Activated B cell treated with CpG ODN at 0.5 μM for 24 hours (primary cell): ENCODE data around the gene SLC32A1. TPM values are rescaled to one million over a fixed set of nuclear protein-coding genes. Genes with fewer than 3 reads are reported as not detected.

Experiments
- ATAC-seq: fragments of 200-7000 bp; cut with Tn5 transposase; one replicate; pipeline ENCODE4 v1.10.0; 2021; ENCODE audit warnings: low read depth, mild to moderate bottlenecking, moderate library complexity
- CTCF ChIA-PET: fragments of 350-600 bp; sonication (Branson Sonifier 250); formaldehyde crosslinking; loops from one replicate; lab custom pipeline; 2021; ENCODE audit warnings: antibody characterized with exemption; lab: Charles Lee
- POLR2A ChIA-PET: fragments of 350-600 bp; sonication (Branson Sonifier 250); formaldehyde crosslinking; loops from one replicate; lab custom pipeline; 2021; ENCODE audit warnings: antibody characterized with exemption; lab: Charles Lee
- DNase-seq: peaks from one replicate; pipeline ENCODE4 v3.0.0; 2022
- H3K27ac Mint-ChIP-seq: one replicate; pipeline ENCODE4 v1.8.0; 2020; ENCODE audit warnings: mixed read lengths
- H3K27me3 Mint-ChIP-seq: one replicate; pipeline ENCODE4 v1.8.0; 2021; ENCODE audit warnings: mixed read lengths
- H3K36me3 Mint-ChIP-seq: one replicate; pipeline ENCODE4 v1.8.0; 2021; ENCODE audit warnings: low read depth, mixed read lengths
- H3K4me1 Mint-ChIP-seq: one replicate; pipeline ENCODE4 v1.8.0; 2021; ENCODE audit warnings: mixed read lengths
- H3K4me3 Mint-ChIP-seq: one replicate; pipeline ENCODE4 v1.8.0; 2020; ENCODE audit warnings: mild to moderate bottlenecking, mixed read lengths
- H3K9me3 Mint-ChIP-seq: one replicate; pipeline ENCODE4 v1.8.0; 2020; ENCODE audit warnings: mixed read lengths
- intact Hi-C: fragments of 100-400 bp; cut with micrococcal nuclease; formaldehyde crosslinking; loops from one replicate; pipeline ENCODE4 v1.15.1; 2024
- total RNA-seq: library from RNA; stranded (reverse); gene quantifications from 2 replicates; pipeline ENCODE4 v1.2.3, GENCODE V29; 2022
- TF ChIP-seq, protein P1 (sequence below): fragments of 200-600 bp; IDR thresholded peaks from one replicate; pipeline ENCODE4 v1.8.0; 2022; ENCODE audit warnings: antibody characterized with exemption, mild to moderate bottlenecking

The SLC32A1 gene
- total RNA-seq, 1 donor from 2014 or later, result not detected

DNA sequence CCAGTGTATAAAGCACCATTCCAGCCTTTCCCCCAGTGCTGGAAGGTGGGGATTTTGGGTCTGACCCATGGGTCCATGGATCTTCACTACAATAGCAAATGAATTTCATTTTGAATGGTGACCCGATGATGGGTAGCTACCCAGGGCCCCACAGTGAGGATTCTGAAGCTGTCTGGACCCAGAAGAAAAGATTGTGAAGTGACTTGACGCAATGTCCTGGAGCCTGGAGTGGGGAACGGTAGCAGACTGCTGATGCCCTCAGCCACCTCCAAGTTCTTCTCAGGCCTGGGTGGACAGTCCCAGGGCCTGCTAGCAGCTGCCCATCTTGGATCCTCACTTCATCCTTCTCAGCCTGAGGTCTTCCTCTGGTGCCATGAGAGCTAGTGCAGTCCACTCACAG, 23.4 kb upstream of the SLC32A1 start:
- no peak for ATAC-seq
- Mint-ChIP-seq H3K9me3 (no peaks in the 10 kb centered on the region), H3K4me3 (no peak overlapping the region), H3K36me3 (no peaks in the 10 kb centered on the region), H3K27ac (no peak overlapping the region), H3K27me3 (peaks cover 31% of the 10 kb centered on the region), H3K4me1 (no peaks in the 10 kb centered on the region)
- intact Hi-C loops, result no loop called here
- CTCF ChIA-PET, result no interaction called here
- no peak for DNase-seq
- TF ChIP-seq, protein P1, sequence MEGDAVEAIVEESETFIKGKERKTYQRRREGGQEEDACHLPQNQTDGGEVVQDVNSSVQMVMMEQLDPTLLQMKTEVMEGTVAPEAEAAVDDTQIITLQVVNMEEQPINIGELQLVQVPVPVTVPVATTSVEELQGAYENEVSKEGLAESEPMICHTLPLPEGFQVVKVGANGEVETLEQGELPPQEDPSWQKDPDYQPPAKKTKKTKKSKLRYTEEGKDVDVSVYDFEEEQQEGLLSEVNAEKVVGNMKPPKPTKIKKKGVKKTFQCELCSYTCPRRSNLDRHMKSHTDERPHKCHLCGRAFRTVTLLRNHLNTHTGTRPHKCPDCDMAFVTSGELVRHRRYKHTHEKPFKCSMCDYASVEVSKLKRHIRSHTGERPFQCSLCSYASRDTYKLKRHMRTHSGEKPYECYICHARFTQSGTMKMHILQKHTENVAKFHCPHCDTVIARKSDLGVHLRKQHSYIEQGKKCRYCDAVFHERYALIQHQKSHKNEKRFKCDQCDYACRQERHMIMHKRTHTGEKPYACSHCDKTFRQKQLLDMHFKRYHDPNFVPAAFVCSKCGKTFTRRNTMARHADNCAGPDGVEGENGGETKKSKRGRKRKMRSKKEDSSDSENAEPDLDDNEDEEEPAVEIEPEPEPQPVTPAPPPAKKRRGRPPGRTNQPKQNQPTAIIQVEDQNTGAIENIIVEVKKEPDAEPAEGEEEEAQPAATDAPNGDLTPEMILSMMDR, result no peak
- POLR2A ChIA-PET, result no interaction called here

DNA sequence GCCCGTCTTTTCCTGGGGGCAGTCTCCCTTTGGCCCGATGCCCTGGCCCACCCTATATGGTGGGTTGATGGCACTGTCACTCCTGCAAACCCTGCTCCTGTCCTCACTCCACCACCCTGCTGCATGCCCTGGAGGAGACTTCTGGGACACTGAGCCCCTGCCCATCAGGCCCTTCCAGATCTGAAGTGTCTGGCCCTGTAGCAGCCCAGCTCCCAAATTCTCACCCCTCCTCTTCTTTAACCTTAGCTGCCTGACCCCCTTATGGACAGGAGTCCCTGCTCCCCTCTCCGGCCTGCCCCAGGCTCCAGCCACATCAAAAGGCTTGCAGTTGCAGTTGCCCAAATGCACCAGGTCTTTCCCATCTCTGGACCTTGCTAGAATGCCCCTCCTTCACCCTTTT, 20.8 kb upstream of the SLC32A1 start:
- no peak overlapping the region for H3K27ac Mint-ChIP-seq
- no peaks in the 10 kb centered on the region for H3K4me1 Mint-ChIP-seq
- no peaks in the 10 kb centered on the region for H3K36me3 Mint-ChIP-seq
- intact Hi-C loops, result no loop called here
- CTCF ChIA-PET, result no interaction called here
- H3K9me3 Mint-ChIP-seq, result no peaks in the 10 kb centered on the region
- POLR2A ChIA-PET, result no interaction called here
- H3K4me3 Mint-ChIP-seq, result no peak overlapping the region
- ATAC-seq (no peak), DNase-seq (no peak)
- H3K27me3 Mint-ChIP-seq, result peaks cover 37% of the 10 kb centered on the region
- TF ChIP-seq, protein P1, result no peak

DNA sequence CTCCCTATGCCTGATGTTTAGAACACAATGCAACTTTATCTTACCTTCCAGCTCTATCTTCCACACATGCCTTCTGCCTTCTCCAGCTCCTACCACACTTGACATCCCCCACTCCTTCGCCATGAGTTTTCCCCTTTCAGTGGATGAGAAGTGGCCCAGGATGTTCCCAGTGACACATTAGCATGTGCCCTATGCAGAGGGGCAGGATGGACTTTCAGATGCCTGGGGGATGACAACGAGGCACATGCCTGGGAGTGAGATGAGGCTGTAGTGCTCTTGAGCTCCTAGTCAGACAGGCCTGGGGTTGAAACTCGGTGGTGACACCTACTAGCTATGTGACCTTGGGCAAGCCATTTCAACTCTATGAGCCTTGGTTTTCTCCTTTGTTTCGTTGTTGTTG, 20.1 kb upstream of the SLC32A1 start:
- peaks cover 39% of the 10 kb centered on the region for H3K27me3 Mint-ChIP-seq
- H3K36me3 Mint-ChIP-seq, result no peaks in the 10 kb centered on the region
- POLR2A ChIA-PET, result no interaction called here
- H3K27ac Mint-ChIP-seq, result no peak overlapping the region
- DNase-seq (no peak), ATAC-seq (no peak)
- H3K4me3 Mint-ChIP-seq, result no peak overlapping the region
- intact Hi-C loops, result no loop called here
- TF ChIP-seq, protein P1, result no peak
- CTCF ChIA-PET, result no interaction called here
- H3K9me3 Mint-ChIP-seq, result no peaks in the 10 kb centered on the region
- H3K4me1 Mint-ChIP-seq, result no peaks in the 10 kb centered on the region

DNA sequence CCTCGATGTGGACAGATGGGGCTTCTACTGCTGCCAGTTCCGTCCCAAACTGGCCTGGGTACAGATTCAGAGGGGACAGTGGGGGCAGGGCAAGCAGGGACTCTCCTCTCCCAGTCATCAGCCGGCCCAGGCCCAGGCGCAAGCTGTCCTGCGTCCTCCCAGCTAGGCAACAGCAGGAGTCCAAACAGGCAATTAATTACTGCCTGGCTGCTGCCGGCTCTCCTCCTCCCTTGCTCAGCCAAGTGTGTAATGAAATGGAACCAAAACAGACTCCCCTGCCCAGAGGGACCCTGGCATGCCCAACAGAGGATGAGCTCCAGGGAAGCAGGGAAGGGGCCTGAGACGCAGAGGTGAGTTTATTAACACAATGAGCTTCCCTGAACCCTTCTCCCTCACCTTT, 17.8 kb upstream of the SLC32A1 start:
- H3K27me3 Mint-ChIP-seq, result peaks cover 44% of the 10 kb centered on the region
- TF ChIP-seq, protein P1, result no peak
- H3K4me1 Mint-ChIP-seq, result no peaks in the 10 kb centered on the region
- DNase-seq (no peak), ATAC-seq (no peak)
- H3K9me3 Mint-ChIP-seq, result no peaks in the 10 kb centered on the region
- ChIA-PET POLR2A (no interaction called here), CTCF (no interaction called here)
- H3K36me3 Mint-ChIP-seq, result no peaks in the 10 kb centered on the region
- intact Hi-C loops, result no loop called here
- no peak overlapping the region for H3K27ac Mint-ChIP-seq
- no peak overlapping the region for H3K4me3 Mint-ChIP-seq

DNA sequence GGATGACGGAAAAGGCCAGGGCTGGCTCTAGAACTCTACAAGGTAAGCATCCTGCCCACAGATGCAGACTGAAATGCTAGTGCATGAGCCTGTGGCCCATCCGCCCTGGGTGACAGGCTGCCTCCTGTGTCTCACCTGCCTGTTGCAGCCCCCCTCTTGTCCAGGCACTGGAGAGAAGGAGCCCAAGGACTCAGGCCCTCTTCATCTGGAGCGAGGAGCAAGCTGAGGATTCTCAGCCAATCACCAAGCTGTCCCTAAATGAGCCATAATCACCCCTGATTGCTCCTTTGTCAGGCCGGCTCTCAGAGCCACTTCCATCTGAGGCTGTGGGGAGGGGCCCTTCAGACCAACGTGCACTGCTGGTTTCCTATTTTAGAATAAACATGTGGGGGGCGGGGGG, 10.0 kb upstream of the SLC32A1 start:
- H3K9me3 Mint-ChIP-seq, result no peaks in the 10 kb centered on the region
- ChIA-PET POLR2A (no interaction called here), CTCF (no interaction called here)
- H3K4me3 Mint-ChIP-seq, result no peak overlapping the region
- H3K27me3 Mint-ChIP-seq, result peaks cover 59% of the 10 kb centered on the region
- intact Hi-C loops, result no loop called here
- no peaks in the 10 kb centered on the region for H3K4me1 Mint-ChIP-seq
- TF ChIP-seq, protein P1, result no peak
- no peak for DNase-seq
- H3K36me3 Mint-ChIP-seq, result no peaks in the 10 kb centered on the region
- H3K27ac Mint-ChIP-seq, result no peak overlapping the region
- no peak for ATAC-seq
